ENCODE measurements around the gene OLFML1.

GRCh38 chr11:7473717-7474116 is 11.6 kb upstream of the OLFML1 start:
- TF ChIP-seq EZH2 (IDR thresholded peaks at IDR 0.05; ENCODE audit: borderline replicate concordance, low read depth, low read length, severe bottlenecking), result no peak
- TF ChIP-seq, protein P1, sequence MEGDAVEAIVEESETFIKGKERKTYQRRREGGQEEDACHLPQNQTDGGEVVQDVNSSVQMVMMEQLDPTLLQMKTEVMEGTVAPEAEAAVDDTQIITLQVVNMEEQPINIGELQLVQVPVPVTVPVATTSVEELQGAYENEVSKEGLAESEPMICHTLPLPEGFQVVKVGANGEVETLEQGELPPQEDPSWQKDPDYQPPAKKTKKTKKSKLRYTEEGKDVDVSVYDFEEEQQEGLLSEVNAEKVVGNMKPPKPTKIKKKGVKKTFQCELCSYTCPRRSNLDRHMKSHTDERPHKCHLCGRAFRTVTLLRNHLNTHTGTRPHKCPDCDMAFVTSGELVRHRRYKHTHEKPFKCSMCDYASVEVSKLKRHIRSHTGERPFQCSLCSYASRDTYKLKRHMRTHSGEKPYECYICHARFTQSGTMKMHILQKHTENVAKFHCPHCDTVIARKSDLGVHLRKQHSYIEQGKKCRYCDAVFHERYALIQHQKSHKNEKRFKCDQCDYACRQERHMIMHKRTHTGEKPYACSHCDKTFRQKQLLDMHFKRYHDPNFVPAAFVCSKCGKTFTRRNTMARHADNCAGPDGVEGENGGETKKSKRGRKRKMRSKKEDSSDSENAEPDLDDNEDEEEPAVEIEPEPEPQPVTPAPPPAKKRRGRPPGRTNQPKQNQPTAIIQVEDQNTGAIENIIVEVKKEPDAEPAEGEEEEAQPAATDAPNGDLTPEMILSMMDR (IDR thresholded peaks at IDR 0.05; ENCODE audit: extremely low read depth in 1 of 2, insufficient read depth in 1 of 2, low read depth in 1 of 2, low read length in 2 of 2), result no peak
- no peak for TF ChIP-seq MAX (IDR thresholded peaks at IDR 0.05; ENCODE audit: insufficient read depth, insufficient read length)
- no peak for TF ChIP-seq FOS (IDR thresholded peaks at IDR 0.05; ENCODE audit: borderline replicate concordance, insufficient read depth, low read length)
- no peak for TF ChIP-seq JUN (IDR thresholded peaks at IDR 0.05; ENCODE audit: borderline replicate concordance, insufficient read depth, insufficient read length, low read depth)
- no peak for TF ChIP-seq POLR2AphosphoS5 (IDR thresholded peaks at IDR 0.05; ENCODE audit: insufficient read depth, low read depth, low read length)
- TF ChIP-seq GATA2 (IDR thresholded peaks at IDR 0.05; ENCODE audit: insufficient read depth, insufficient read length, low read depth, low read length), result no peak
